Smooth muscle cell (in vitro differentiated cells): ENCODE data around the gene CLEC4D. TPM values are rescaled to one million over a fixed set of nuclear protein-coding genes. Genes with fewer than 3 reads are reported as not detected.

Experiments
- DNase-seq: peaks from one replicate; lab custom pipeline; 2025; ENCODE audit not compliant: unreplicated experiment; lab: John Stamatoyannopoulos, UW
- H2AFZ ChIP-seq: fragments of 200-600 bp; sonication (generic); 2 replicates; pipeline ENCODE4 v1.6.0; 2016; ENCODE audit warnings: antibody characterized with exemption, low read depth, mild to moderate bottlenecking
- H3F3A ChIP-seq: fragments of 200-600 bp; sonication (generic); 2 replicates; pipeline ENCODE4 v1.6.0; 2017; ENCODE audit warnings: antibody characterized with exemption, low read depth
- H3K27ac ChIP-seq: fragments of 200-600 bp; sonication (generic); 2 replicates; pipeline ENCODE4 v1.5.1; 2016; ENCODE audit warnings: low read depth, mild to moderate bottlenecking
- H3K27me3 ChIP-seq: fragments of 200-600 bp; sonication (generic); 2 replicates; pipeline ENCODE4 v1.6.1; 2016; ENCODE audit warnings: low read depth, mild to moderate bottlenecking
- H3K36me3 ChIP-seq: fragments of 200-600 bp; sonication (generic); 2 replicates; pipeline ENCODE4 v1.5.1; 2016; ENCODE audit warnings: low read depth
- H3K4me1 ChIP-seq: fragments of 200-600 bp; sonication (generic); 2 replicates; pipeline ENCODE4 v1.5.1; 2016; ENCODE audit warnings: low read depth
- H3K4me2 ChIP-seq: fragments of 200-600 bp; sonication (generic); 2 replicates; pipeline ENCODE4 v1.6.0; 2016; ENCODE audit warnings: mild to moderate bottlenecking
- H3K4me3 ChIP-seq: fragments of 200-600 bp; sonication (generic); 2 replicates; pipeline ENCODE4 v1.5.1; 2016; ENCODE audit warnings: mild to moderate bottlenecking
- H3K79me2 ChIP-seq: fragments of 200-600 bp; sonication (generic); 2 replicates; pipeline ENCODE4 v1.6.0; 2016; ENCODE audit warnings: low read depth, mild to moderate bottlenecking
- H3K9ac ChIP-seq: fragments of 200-600 bp; sonication (generic); 2 replicates; pipeline ENCODE4 v1.6.0; 2016; ENCODE audit warnings: low read depth
- H3K9me3 ChIP-seq: fragments of 200-600 bp; sonication (generic); replicated peaks from 2 replicates; pipeline ENCODE4 v1.5.1; 2016; ENCODE audit warnings: low read depth
- H4K20me1 ChIP-seq: fragments of 200-600 bp; sonication (generic); 2 replicates; pipeline ENCODE4 v1.6.0; 2016; ENCODE audit warnings: low read depth
- WGBS: methylation state at CpG from one replicate; pipeline ENCODE4 v1.1.7; 2016; ENCODE audit warnings: low lambda C conversion rate; 5-methylcytosine and 5-hydroxymethylcytosine counted together
- polyA plus RNA-seq: library from polyadenylated mRNA; unstranded; fragments of >200 nt; fragmentation: Nextera tagmentation; extraction: Ambion mirVana; gene quantifications from 2 replicates; pipeline ENCODE4 v1.2.1, GENCODE V29; 2016
- total RNA-seq: library from RNA; depleted of rRNA; stranded (reverse); fragments of >200 nt; gene quantifications from 2 replicates; pipeline ENCODE4 v1.2.3, GENCODE V29; 2014
- TF ChIP-seq, protein P1 (sequence below): fragments of 200-600 bp; sonication (generic); IDR thresholded peaks from 2 replicates; pipeline ENCODE4 v1.5.1; 2017; ENCODE audit warnings: borderline replicate concordance, mild to moderate bottlenecking, antibody characterized with exemption; ENCODE audit not compliant: insufficient read depth, poor library complexity, severe bottlenecking

The CLEC4D gene
- total and polyA plus RNA-seq, 2 experiments from 2014 or later: not detected

DNA sequence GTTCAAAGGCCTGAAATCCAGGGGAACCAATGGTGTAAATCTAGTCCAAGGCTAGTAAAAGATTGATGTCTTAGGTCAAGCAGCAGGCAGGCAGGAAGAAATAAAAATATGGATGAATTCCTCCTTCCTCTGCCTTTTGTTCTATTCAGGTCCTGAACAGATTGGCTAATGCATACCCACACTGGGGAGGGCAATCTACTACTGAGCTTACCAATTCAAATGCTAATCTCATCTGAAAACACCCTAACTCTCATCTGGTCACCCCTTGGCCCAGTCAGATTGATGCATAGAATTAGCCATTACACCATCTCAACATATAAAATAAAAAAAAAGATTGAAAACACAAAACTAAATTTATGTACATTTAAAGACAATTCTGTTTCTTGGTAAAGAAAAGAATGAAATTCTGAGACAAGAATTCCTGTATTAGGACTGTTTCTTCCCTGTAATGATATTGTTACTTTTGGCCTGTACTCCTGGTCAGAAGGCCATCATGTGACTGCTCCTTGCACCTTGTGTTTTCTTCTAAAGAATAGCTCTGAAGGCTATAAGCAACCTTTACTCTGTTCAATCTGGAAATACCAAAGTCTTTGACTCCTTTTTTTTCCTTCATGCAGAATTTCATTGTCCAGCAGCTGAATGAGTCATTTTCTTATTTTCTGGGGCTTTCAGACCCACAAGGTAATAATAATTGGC, 37.6 kb upstream of the CLEC4D start:
- no peaks in the 10 kb centered on the region for H3K79me2 ChIP-seq
- H3K36me3 ChIP-seq: no peaks in the 10 kb centered on the region
- no peak overlapping the region for H2AFZ ChIP-seq
- H3K27ac ChIP-seq: no peak overlapping the region
- H3K9me3 ChIP-seq: no peaks in the 10 kb centered on the region
- DNase-seq: no peak
- H3K27me3 ChIP-seq: no peaks in the 10 kb centered on the region
- H3F3A ChIP-seq: no peaks in the 10 kb centered on the region
- no peaks in the 10 kb centered on the region for H3K4me1 ChIP-seq
- TF ChIP-seq, protein P1, sequence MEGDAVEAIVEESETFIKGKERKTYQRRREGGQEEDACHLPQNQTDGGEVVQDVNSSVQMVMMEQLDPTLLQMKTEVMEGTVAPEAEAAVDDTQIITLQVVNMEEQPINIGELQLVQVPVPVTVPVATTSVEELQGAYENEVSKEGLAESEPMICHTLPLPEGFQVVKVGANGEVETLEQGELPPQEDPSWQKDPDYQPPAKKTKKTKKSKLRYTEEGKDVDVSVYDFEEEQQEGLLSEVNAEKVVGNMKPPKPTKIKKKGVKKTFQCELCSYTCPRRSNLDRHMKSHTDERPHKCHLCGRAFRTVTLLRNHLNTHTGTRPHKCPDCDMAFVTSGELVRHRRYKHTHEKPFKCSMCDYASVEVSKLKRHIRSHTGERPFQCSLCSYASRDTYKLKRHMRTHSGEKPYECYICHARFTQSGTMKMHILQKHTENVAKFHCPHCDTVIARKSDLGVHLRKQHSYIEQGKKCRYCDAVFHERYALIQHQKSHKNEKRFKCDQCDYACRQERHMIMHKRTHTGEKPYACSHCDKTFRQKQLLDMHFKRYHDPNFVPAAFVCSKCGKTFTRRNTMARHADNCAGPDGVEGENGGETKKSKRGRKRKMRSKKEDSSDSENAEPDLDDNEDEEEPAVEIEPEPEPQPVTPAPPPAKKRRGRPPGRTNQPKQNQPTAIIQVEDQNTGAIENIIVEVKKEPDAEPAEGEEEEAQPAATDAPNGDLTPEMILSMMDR: no peak
- H3K9ac ChIP-seq: no peak overlapping the region
- no peak overlapping the region for H3K4me3 ChIP-seq
- H3K4me2 ChIP-seq: no peak overlapping the region
- no peaks in the 10 kb centered on the region for H4K20me1 ChIP-seq

DNA sequence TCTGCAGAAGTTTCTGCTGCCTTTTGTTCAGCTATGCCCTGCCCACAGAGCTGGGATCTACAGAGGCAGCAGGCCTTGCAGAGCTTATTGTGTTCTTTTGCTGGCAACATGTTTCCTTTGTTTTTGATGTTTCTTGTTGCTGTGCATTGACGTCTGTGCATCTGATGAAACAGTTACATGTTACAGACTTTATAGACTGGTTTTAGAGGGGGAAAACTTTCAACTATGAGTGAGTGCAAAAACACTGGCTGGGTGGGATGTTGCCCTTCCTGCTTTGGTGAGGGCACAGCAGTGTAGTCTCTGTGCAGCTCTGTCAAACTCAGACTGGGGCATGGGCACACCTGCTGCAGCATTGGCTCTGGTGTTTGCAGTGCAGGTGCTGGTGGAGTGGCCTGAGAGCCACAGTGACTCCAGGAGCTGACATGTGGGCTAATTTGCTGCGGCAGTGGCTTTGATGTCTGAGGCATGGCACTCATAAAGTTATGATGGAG, 30.7 kb upstream of the CLEC4D start:
- Histone ChIP-seq H3F3A (no peaks in the 10 kb centered on the region), H4K20me1 (no peaks in the 10 kb centered on the region), H3K4me2 (no peak overlapping the region), H3K36me3 (no peaks in the 10 kb centered on the region), H3K9me3 (no peaks in the 10 kb centered on the region), H2AFZ (no peak overlapping the region), H3K27ac (no peak overlapping the region), H3K4me3 (no peak overlapping the region), H3K4me1 (peaks cover 3% of the 10 kb centered on the region), H3K27me3 (no peaks in the 10 kb centered on the region), H3K9ac (no peak overlapping the region), H3K79me2 (no peaks in the 10 kb centered on the region)
- no peak for DNase-seq
- TF ChIP-seq, protein P1: no peak
- 90% methylated on average over 2 of the region's 2 CpGs for WGBS

DNA sequence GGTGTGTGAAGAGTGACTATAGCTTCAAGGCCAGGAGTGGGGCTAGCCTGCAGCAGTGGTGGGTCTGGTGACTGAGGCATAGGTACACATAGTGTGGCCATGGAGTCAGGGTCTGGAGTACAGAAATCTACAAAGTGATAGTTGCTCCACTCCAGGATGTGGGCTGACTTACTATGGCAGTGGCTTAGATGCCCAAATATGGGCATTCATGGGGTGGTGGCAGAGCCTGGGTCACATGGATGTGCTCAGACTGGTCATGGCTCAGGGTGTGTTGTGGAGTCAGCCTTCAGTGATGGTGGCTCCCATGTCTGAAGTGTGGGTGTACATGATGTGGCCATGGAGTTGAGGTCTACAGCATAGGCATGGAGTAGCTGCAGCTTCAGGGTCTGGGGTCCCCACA, 30.2 kb upstream of the CLEC4D start:
- no peak overlapping the region for H3K4me3 ChIP-seq
- no peaks in the 10 kb centered on the region for H3K9me3 ChIP-seq
- no peaks in the 10 kb centered on the region for H4K20me1 ChIP-seq
- H3K27me3 ChIP-seq: no peaks in the 10 kb centered on the region
- H3K4me1 ChIP-seq: peaks cover 3% of the 10 kb centered on the region
- H3K79me2 ChIP-seq: no peaks in the 10 kb centered on the region
- no peaks in the 10 kb centered on the region for H3F3A ChIP-seq
- no peak overlapping the region for H3K4me2 ChIP-seq
- TF ChIP-seq, protein P1: no peak
- H3K9ac ChIP-seq: no peak overlapping the region
- H3K27ac ChIP-seq: no peak overlapping the region
- DNase-seq: no peak
- H2AFZ ChIP-seq: no peak overlapping the region
- H3K36me3 ChIP-seq: no peaks in the 10 kb centered on the region
